ENCODE results near the gene ADGRV1. TPM values are rescaled to one million over a fixed set of nuclear protein-coding genes. Genes with fewer than 3 reads are reported as not detected.

Gene ADGRV1
- total and polyA plus RNA-seq, 2 donors (not counting 3 experiments of a cell fraction or from before 2014, with no cell fraction given): 0.11 to 0.55 TPM

- no peak for FAIRE-seq
- Histone ChIP-seq H3K27ac (ENCODE audit: insufficient read depth, low read depth, low read length) (no peak overlapping the region), H3K9me1 (replicated peaks; ENCODE audit: control insufficient read depth, extremely low read depth, insufficient read depth, low read length) (no peaks in the 10 kb centered on the region), H4K20me1 (replicated peaks; ENCODE audit: control insufficient read depth, extremely low read depth, insufficient read depth, low read length) (no peaks in the 10 kb centered on the region), H3K4me1 (ENCODE audit: control insufficient read depth, extremely low read depth, insufficient read depth, low read length) (no peaks in the 10 kb centered on the region), H2AFZ (ENCODE audit: low read depth, low read length) (no peak overlapping the region), H3K9ac (replicated peaks; ENCODE audit: extremely low read depth, insufficient read depth, low read length) (no peak overlapping the region), H3K27me3 (ENCODE audit: control insufficient read depth in 2 of 2, insufficient read depth in 2 of 2, low read length in 2 of 2) (no peaks in the 10 kb centered on the region), H3K4me3 (replicated peaks in 1 of 3; ENCODE audit: insufficient read depth in 1 of 3, low read depth in 1 of 3, low read length in 3 of 3) (no peak overlapping the region), H3K9me3 (replicated peaks; ENCODE audit: control insufficient read depth, insufficient read depth, low read length) (no peaks in the 10 kb centered on the region), H3K4me2 (ENCODE audit: insufficient read depth, low read length) (no peak overlapping the region), H3K36me3 (ENCODE audit: control insufficient read depth in 2 of 2, extremely low read depth in 1 of 2, insufficient read depth in 2 of 2, low read length in 2 of 2) (no peaks in the 10 kb centered on the region), H3K79me2 (ENCODE audit: control insufficient read depth, insufficient read depth, low read length) (no peaks in the 10 kb centered on the region)
- POLR2A ChIA-PET: no interaction called here
- CTCF ChIA-PET: no interaction called here
- BruUV-seq (replicated peaks): no TSS peak
- dilution Hi-C loops (cut with MboI; ENCODE audit: extremely low pct_ligation_motif_present, low sequenced_read_pairs) (no loop called here), intact Hi-C loops (cut with micrococcal nuclease) (no loop called here)
- TF ChIP-seq MYC (IDR thresholded peaks at IDR 0.05; ENCODE audit: low read depth, low read length) (no peak), EZH2 (IDR thresholded peaks at IDR 0.05; ENCODE audit: borderline replicate concordance, low read depth, low read length, severe bottlenecking) (no peak), FOS (IDR thresholded peaks at IDR 0.05; ENCODE audit: borderline replicate concordance, insufficient read depth, low read length) (no peak), JUN (IDR thresholded peaks at IDR 0.05; ENCODE audit: borderline replicate concordance, insufficient read depth, insufficient read length, low read depth) (no peak), POLR2AphosphoS5 (IDR thresholded peaks at IDR 0.05; ENCODE audit: insufficient read depth, low read depth, low read length) (no peak), GATA2 (IDR thresholded peaks at IDR 0.05; ENCODE audit: insufficient read depth, insufficient read length, low read depth, low read length) (no peak), CTCF (IDR thresholded peaks at IDR 0.05; ENCODE audit: extremely low read depth in 1 of 2, insufficient read depth in 1 of 2, low read depth in 1 of 2, low read length in 2 of 2) (no peak), MAX (IDR thresholded peaks at IDR 0.05; ENCODE audit: insufficient read depth, insufficient read length) (no peak), POLR2A (IDR thresholded peaks at IDR 0.05; ENCODE audit: low read depth, low read length) (no peak)
- DNase-seq (ENCODE audit: low read depth, low spot score): no peak
These were observed 457.7 kb downstream of the ADGRV1 start for GRCh38 chr5:91016322-91016721.
